ENCODE data around the gene MYL12A. TPM values are rescaled to one million over a fixed set of nuclear protein-coding genes. Genes with fewer than 3 reads are reported as not detected.
A peak's percentile ranks its signal among the peaks of the same experiment; 100 is the strongest.

Gene MYL12A
- total RNA-seq, 1 experiment from 2014 or later = 314 TPM

DNA sequence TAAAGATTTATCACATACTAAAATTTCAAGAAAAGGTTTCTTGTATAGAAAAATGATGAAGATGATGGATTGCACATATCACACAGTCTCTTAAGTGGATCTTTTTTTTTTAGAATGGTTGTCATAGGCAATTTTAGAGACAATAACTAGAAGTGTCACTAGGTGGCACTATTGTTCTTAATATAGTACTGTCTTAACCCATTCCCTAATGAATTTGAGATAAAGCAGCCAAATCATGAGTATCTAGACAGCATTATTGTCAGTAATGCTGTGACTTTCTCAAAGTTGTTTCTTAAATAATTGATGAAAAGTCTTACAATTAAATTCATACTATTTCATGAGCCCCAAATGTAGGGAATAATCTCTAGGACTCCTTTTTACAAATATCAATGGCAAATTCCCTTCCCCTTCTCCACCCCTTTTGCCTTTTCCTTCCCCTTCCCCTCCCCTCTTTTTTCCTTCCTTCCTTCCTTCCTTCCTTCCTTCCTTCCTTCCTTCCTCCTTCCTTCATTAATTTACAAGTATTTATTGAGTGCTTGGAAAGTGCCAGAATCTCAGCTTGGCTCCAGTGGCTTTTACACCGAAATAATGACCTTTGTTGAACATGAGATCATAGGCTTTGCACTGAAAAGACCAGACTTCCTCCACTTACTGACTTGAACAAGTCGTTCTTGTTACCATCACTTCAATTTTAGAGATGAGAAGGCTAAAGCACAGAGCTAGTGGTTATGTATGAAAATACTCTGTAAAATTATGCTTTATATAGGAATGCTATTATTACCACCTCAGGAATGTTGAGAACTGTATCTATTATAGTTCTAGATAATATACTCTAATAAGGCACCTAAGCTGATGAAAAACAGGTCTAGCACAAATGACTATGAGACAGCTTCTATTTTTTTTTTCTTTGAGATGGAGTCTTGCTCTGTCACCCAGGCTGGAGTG is 34.1 kb downstream of the MYL12A start:
- no TSS peak for BruUV-seq (replicated peaks)
- Histone ChIP-seq H3K9me3 (ENCODE audit: control insufficient read depth in 1 of 2, insufficient read depth in 1 of 2, low read depth in 1 of 2, low read length in 2 of 2) (no peaks in the 10 kb centered on the region), H3K4me3 (replicated peaks in 1 of 2; ENCODE audit: low read depth in 1 of 2, low read length in 2 of 2) (no peak overlapping the region), H3K36me3 (ENCODE audit: control insufficient read depth in 1 of 2, insufficient read depth in 2 of 2, low read length in 2 of 2) (peaks cover 15% of the 10 kb centered on the region in 2 experiments), H3K27me3 (ENCODE audit: insufficient read depth, low read length) (no peaks in the 10 kb centered on the region), H3K4me2 (ENCODE audit: low read length) (no peak overlapping the region; the same call in 1 of the 2 replicates), H3K9me2 (ENCODE audit: insufficient read depth) (no peaks in the 10 kb centered on the region), H2AFZ (ENCODE audit: low read depth, low read length, poor library complexity, severe bottlenecking) (peak overlapping the region; percentile 19), H3K9ac (ENCODE audit: low read length) (no peak overlapping the region), H3K4me1 (ENCODE audit: control insufficient read depth in 1 of 2, insufficient read depth in 2 of 2, low read length in 2 of 2) (peaks cover 15 to 40% of the 10 kb centered on the region in 2 experiments), H4K20me1 (ENCODE audit: insufficient read depth) (no peaks in the 10 kb centered on the region), H3K27ac (ENCODE audit: low read depth, low read length) (peak overlapping the region; percentile 11; the same call in 1 of the 2 replicates), H3K79me2 (ENCODE audit: insufficient read depth, low read length) (no peaks in the 10 kb centered on the region)
- no peak for TF ChIP-seq FOSL1 (IDR thresholded peaks at IDR 0.05; ENCODE audit: low read depth)
- TF ChIP-seq, protein P1, sequence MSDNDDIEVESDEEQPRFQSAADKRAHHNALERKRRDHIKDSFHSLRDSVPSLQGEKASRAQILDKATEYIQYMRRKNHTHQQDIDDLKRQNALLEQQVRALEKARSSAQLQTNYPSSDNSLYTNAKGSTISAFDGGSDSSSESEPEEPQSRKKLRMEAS (IDR thresholded peaks at IDR 0.05) = no peak
- TF ChIP-seq RAD21 (IDR thresholded peaks at IDR 0.05; ENCODE audit: low read depth) = peak; percentile 93
- TF ChIP-seq, protein P2, sequence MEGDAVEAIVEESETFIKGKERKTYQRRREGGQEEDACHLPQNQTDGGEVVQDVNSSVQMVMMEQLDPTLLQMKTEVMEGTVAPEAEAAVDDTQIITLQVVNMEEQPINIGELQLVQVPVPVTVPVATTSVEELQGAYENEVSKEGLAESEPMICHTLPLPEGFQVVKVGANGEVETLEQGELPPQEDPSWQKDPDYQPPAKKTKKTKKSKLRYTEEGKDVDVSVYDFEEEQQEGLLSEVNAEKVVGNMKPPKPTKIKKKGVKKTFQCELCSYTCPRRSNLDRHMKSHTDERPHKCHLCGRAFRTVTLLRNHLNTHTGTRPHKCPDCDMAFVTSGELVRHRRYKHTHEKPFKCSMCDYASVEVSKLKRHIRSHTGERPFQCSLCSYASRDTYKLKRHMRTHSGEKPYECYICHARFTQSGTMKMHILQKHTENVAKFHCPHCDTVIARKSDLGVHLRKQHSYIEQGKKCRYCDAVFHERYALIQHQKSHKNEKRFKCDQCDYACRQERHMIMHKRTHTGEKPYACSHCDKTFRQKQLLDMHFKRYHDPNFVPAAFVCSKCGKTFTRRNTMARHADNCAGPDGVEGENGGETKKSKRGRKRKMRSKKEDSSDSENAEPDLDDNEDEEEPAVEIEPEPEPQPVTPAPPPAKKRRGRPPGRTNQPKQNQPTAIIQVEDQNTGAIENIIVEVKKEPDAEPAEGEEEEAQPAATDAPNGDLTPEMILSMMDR (IDR thresholded peaks at IDR 0.05 in 2 of 3, conservative IDR thresholded peaks at IDR 0.05 in 1 of 3; ENCODE audit: borderline replicate concordance in 1 of 3, insufficient read depth in 1 of 3, low read depth in 2 of 3, low read length in 2 of 3) = peak; percentile 45 to 75 (median 74)
- peak; percentile 12; the same call in 1 of the 2 replicates for TF ChIP-seq CEBPB (IDR thresholded peaks at IDR 0.05; ENCODE audit: low read depth)
- ChIA-PET CTCF (interaction anchor here (0.8 to 6.5 kb wide), 6 partner anchors 171 to 588 kb away, joined by 3 to 65 read pairs (median 7); no protein-coding TSS in a partner anchor), POLR2A (no interaction called here), RAD21 (ENCODE audit: low non-redundant PET in 1 of 2, low total read pairs in 2 of 2, uncharacterized antibody in 2 of 2, unreplicated experiment in 2 of 2) (interaction anchor here (0.7 to 1.8 kb wide), 6 partner anchors 297 to 949 kb away, joined by 3 to 8 read pairs (median 4); no protein-coding TSS in a partner anchor)
- ATAC-seq = peak; percentile 71
- intact Hi-C loops (cut with micrococcal nuclease) = loop anchor here (1.0 to 5.0 kb wide), 7 partner anchors 173 to 787 kb away; no protein-coding TSS in a partner anchor
- DNase-seq (ENCODE audit: low read depth, low spot score) = peak; percentile 78

Measured in HCT116 (cell line).